ENCODE measurements around the gene SPINDOC. TPM values are rescaled to one million over a fixed set of nuclear protein-coding genes. Genes with fewer than 3 reads are reported as not detected.

Gene SPINDOC
- total RNA-seq, 1 experiment from 2014 or later: 49.7 TPM

DNA sequence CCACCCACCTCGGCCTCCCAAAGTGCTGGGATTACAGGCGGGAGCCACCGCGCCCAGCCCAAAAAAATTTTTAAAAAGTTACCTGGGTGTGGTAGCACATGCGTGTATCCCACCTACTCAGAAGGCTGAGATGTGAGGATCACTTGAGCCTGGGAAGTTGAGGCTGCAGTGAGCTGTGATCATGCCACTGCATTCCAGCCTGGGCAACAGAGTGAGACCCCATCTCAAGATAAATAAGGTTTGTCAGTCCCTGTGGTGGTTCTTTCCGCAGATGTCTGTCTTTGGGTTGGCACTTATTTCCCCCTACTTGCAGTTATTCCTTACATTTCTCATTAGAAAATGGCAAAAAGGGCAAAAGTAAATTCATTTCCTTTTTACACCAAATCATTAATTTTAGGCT, 33.6 kb downstream of the SPINDOC start:
- no peaks in the 10 kb centered on the region for H3K9me3 ChIP-seq (ENCODE audit: insufficient read depth, low read depth)
- ChIA-PET POLR2A (ENCODE audit: unreplicated experiment) (no interaction called here), CTCF (interaction anchor here (1.4 kb wide), 1 partner anchor 99 kb away, joined by 3 read pairs; no protein-coding TSS in a partner anchor)
- intact Hi-C loops (cut with micrococcal nuclease; ENCODE audit: unreplicated experiment): no loop called here
- peaks cover 68% of the 10 kb centered on the region for H3K4me1 ChIP-seq (replicated peaks; ENCODE audit: insufficient read depth)
- H3K27ac ChIP-seq: peak overlapping the region; percentile 67
- peak overlapping the region; percentile 76 for H3K4me2 ChIP-seq
- peaks cover 20% of the 10 kb centered on the region; the same call in 1 of the 2 replicates for H3K36me3 ChIP-seq (ENCODE audit: low read depth)
- TF ChIP-seq, protein P1, sequence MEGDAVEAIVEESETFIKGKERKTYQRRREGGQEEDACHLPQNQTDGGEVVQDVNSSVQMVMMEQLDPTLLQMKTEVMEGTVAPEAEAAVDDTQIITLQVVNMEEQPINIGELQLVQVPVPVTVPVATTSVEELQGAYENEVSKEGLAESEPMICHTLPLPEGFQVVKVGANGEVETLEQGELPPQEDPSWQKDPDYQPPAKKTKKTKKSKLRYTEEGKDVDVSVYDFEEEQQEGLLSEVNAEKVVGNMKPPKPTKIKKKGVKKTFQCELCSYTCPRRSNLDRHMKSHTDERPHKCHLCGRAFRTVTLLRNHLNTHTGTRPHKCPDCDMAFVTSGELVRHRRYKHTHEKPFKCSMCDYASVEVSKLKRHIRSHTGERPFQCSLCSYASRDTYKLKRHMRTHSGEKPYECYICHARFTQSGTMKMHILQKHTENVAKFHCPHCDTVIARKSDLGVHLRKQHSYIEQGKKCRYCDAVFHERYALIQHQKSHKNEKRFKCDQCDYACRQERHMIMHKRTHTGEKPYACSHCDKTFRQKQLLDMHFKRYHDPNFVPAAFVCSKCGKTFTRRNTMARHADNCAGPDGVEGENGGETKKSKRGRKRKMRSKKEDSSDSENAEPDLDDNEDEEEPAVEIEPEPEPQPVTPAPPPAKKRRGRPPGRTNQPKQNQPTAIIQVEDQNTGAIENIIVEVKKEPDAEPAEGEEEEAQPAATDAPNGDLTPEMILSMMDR (conservative IDR thresholded peaks at IDR 0.05): no peak
- no peak for TF ChIP-seq EZH2 (IDR thresholded peaks at IDR 0.05; ENCODE audit: low read depth)
- DNase-seq: no peak
- H2AFZ ChIP-seq: no peak overlapping the region
- H3K79me2 ChIP-seq (ENCODE audit: low read depth): peaks cover 98% of the 10 kb centered on the region
- no peaks in the 10 kb centered on the region for H3K27me3 ChIP-seq (ENCODE audit: insufficient read depth, low read depth)
- H4K20me1 ChIP-seq (ENCODE audit: insufficient read depth): peaks cover 73% of the 10 kb centered on the region
- no peak overlapping the region; the same call in 1 of the 2 replicates for H3K4me3 ChIP-seq
- no TSS peak for BruUV-seq (replicated peaks)
- H3K9me2 ChIP-seq (ENCODE audit: insufficient read depth): no peaks in the 10 kb centered on the region
- H3F3A ChIP-seq (ENCODE audit: insufficient read depth, low read depth): peaks cover 50% of the 10 kb centered on the region

- Histone ChIP-seq H3K27ac (peak overlapping the region; percentile 67), H3K79me2 (ENCODE audit: low read depth) (peaks cover 97% of the 10 kb centered on the region), H3K4me3 (peak overlapping the region; percentile 31; the same call in 1 of the 2 replicates), H3K36me3 (ENCODE audit: low read depth) (peaks cover 20% of the 10 kb centered on the region; the same call in 1 of the 2 replicates), H3K4me1 (replicated peaks; ENCODE audit: insufficient read depth) (peaks cover 64% of the 10 kb centered on the region), H3K9me3 (ENCODE audit: insufficient read depth, low read depth) (no peaks in the 10 kb centered on the region), H2AFZ (no peak overlapping the region), H4K20me1 (ENCODE audit: insufficient read depth) (peaks cover 71% of the 10 kb centered on the region), H3K9me2 (ENCODE audit: insufficient read depth) (no peaks in the 10 kb centered on the region), H3K4me2 (peak overlapping the region; percentile 76), H3F3A (ENCODE audit: insufficient read depth, low read depth) (peaks cover 46% of the 10 kb centered on the region), H3K27me3 (ENCODE audit: insufficient read depth, low read depth) (no peaks in the 10 kb centered on the region)
- TF ChIP-seq, protein P1 (conservative IDR thresholded peaks at IDR 0.05): no peak
- no peak for TF ChIP-seq EZH2 (IDR thresholded peaks at IDR 0.05; ENCODE audit: low read depth)
- intact Hi-C loops (cut with micrococcal nuclease; ENCODE audit: unreplicated experiment): no loop called here
- DNase-seq: peak; percentile 71 to 90
- POLR2A ChIA-PET (ENCODE audit: unreplicated experiment): no interaction called here
- CTCF ChIA-PET: interaction anchor here (0.5 to 1.4 kb wide), 3 partner anchors 87 to 185 kb away, joined by 3 to 4 read pairs (median 3); no protein-coding TSS in a partner anchor
- BruUV-seq (replicated peaks): no TSS peak
Observed at GRCh38 chr11:63847363-63847762, 34.1 kb downstream of the SPINDOC start.

DNA sequence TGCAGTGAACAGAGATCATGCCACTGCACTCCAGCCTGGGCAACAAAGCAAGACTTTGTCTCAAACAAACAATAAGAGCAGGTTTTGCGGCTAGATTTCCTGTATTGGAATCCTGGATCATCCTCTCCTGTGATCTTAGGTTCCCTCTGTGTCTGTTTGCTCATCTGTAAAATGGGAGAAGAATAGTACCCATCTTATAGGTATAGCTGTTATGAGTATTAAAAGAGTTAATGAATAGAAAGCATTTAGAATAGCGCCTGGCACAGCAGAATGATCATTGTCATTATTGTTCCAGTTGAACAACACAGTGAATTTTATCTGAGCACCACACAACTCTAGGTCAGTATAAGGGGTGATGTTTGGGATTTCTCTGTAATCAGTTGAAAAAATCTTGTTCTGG, 36.4 kb downstream of the SPINDOC start:
- POLR2A ChIA-PET (ENCODE audit: unreplicated experiment): no interaction called here
- peaks cover 16% of the 10 kb centered on the region for H3K36me3 ChIP-seq (ENCODE audit: low read depth)
- no peaks in the 10 kb centered on the region for H3K27me3 ChIP-seq (ENCODE audit: insufficient read depth, low read depth)
- H3K9me3 ChIP-seq (ENCODE audit: insufficient read depth, low read depth): no peaks in the 10 kb centered on the region
- no peak overlapping the region for H3K27ac ChIP-seq
- DNase-seq: no peak
- CTCF ChIA-PET: interaction anchor here (0.6 kb wide), 2 partner anchors 23 to 1526 kb away, joined by 3 read pairs; no protein-coding TSS in a partner anchor
- peaks cover 93% of the 10 kb centered on the region for H3K79me2 ChIP-seq (ENCODE audit: low read depth)
- BruUV-seq (replicated peaks): no TSS peak
- TF ChIP-seq, protein P1 (conservative IDR thresholded peaks at IDR 0.05): no peak
- TF ChIP-seq EZH2 (IDR thresholded peaks at IDR 0.05; ENCODE audit: low read depth): no peak
- H3K4me1 ChIP-seq (replicated peaks; ENCODE audit: insufficient read depth): peaks cover 40% of the 10 kb centered on the region
- H2AFZ ChIP-seq: no peak overlapping the region
- no peak overlapping the region for H3K4me2 ChIP-seq
- intact Hi-C loops (cut with micrococcal nuclease; ENCODE audit: unreplicated experiment): no loop called here
- no peak overlapping the region for H3K4me3 ChIP-seq
- peaks cover 64% of the 10 kb centered on the region for H4K20me1 ChIP-seq (ENCODE audit: insufficient read depth)
- H3F3A ChIP-seq (ENCODE audit: insufficient read depth, low read depth): peaks cover 34% of the 10 kb centered on the region
- H3K9me2 ChIP-seq (ENCODE audit: insufficient read depth): no peaks in the 10 kb centered on the region
